Common myeloid progenitor, CD34-positive (primary cell): ENCODE data around the gene OR5F1.

Experiments used
- CTCF ChIA-PET: fragments of 350-600 bp; sonication (Branson Sonifier 250); formaldehyde crosslinking; loops from one replicate; lab custom pipeline; 2021; ENCODE audit warnings: antibody characterized with exemption; lab: Charles Lee
- POLR2A ChIA-PET: fragments of 350-600 bp; sonication (Branson Sonifier 250); formaldehyde crosslinking; loops from one replicate; lab custom pipeline; 2021; ENCODE audit warnings: antibody characterized with exemption; lab: Charles Lee
- DNase-seq, 3 donors: peaks; one replicate each; pipeline versions ENCODE4 v3.0.0 to v3.0.0-alpha.2; 2013
- H3K27ac ChIP-seq, 2 experiments: 1 replicate in 1 of 2; 2 replicates in 1 of 2; pipeline ENCODE4 v1.7.0; 2013; ENCODE audit warnings: inconsistent platforms in 2 of 2, low read length in 2 of 2, mild to moderate bottlenecking in 2 of 2, low read depth in 1 of 2, moderate library complexity in 1 of 2; ENCODE audit not compliant: severe bottlenecking in 2 of 2, insufficient read depth in 1 of 2, poor library complexity in 1 of 2
- H3K27me3 ChIP-seq, 5 experiments: replicated peaks in 2 of 5; 1 replicate in 3 of 5; 2 replicates in 2 of 5; pipeline versions ENCODE4 v1.6.1 to v1.7.0; 2013; ENCODE audit warnings: low read length in 4 of 5, mild to moderate bottlenecking in 2 of 5, moderate library complexity in 2 of 5, inconsistent platforms in 1 of 5; ENCODE audit not compliant: insufficient read depth in 5 of 5, control insufficient read depth in 4 of 5
- H3K36me3 ChIP-seq, 4 experiments: 1 replicate in 2 of 4; 2 replicates in 2 of 4; pipeline versions ENCODE4 v1.6.1 to v1.7.0; 2013; ENCODE audit warnings: low read length in 3 of 4, control low read depth in 1 of 4, mild to moderate bottlenecking in 1 of 4; ENCODE audit not compliant: control insufficient read depth in 4 of 4, insufficient read depth in 4 of 4
- H3K4me1 ChIP-seq, 4 experiments: 1 replicate in 3 of 4; 2 replicates in 1 of 4; pipeline versions ENCODE4 v1.6.1 to v1.7.1; 2013; ENCODE audit warnings: low read length in 3 of 4, mild to moderate bottlenecking in 3 of 4, control low read depth in 1 of 4, inconsistent platforms in 1 of 4, moderate library complexity in 1 of 4; ENCODE audit not compliant: control insufficient read depth in 4 of 4, insufficient read depth in 4 of 4; ENCODE audit errors: control extremely low read depth in 1 of 4
- H3K4me3 ChIP-seq, 7 experiments: 1 replicate in 4 of 7; 2 replicates in 3 of 7; pipeline versions ENCODE4 v1.5.1 to v1.7.0; 2013; ENCODE audit warnings: mild to moderate bottlenecking in 7 of 7, low read length in 6 of 7, moderate library complexity in 6 of 7, inconsistent platforms in 2 of 7, low read depth in 2 of 7, control low read depth in 1 of 7; ENCODE audit not compliant: insufficient read depth in 4 of 7, control insufficient read depth in 1 of 7; ENCODE audit errors: extremely low read depth in 1 of 7
- H3K9me3 ChIP-seq, 5 experiments: 1 replicate in 4 of 5; 2 replicates in 1 of 5; pipeline versions ENCODE4 v1.6.1 to v1.7.1; 2013; ENCODE audit warnings: low read length in 4 of 5, mild to moderate bottlenecking in 2 of 5, inconsistent platforms in 1 of 5, low read depth in 1 of 5, moderate library complexity in 1 of 5; ENCODE audit not compliant: control insufficient read depth in 4 of 5, insufficient read depth in 2 of 5; ENCODE audit errors: control extremely low read depth in 1 of 5
- WGBS: methylation state at CpG from one replicate; pipeline ENCODE4 v1.1.5; 2013; ENCODE audit not compliant: insufficient coverage; 5-methylcytosine and 5-hydroxymethylcytosine counted together

Gene OR5F1

DNA sequence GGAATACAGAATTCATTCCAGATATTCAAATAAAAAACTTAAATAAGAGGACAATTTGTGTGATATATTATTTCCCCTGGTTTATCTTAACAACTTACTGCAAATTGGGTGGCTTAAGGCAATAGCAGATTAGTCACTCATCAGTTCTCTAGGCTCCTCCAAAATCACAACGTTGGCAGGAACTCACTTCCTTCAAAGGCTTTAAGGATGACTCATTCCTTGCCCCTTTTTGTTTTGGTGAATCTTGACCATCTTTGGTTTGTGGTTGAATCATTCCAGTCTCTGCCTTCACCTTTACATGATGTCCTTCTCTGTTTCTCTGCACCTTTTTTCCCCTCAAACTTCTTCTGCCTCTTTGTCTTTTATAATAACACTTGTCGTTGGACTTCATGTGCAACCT, 28.0 kb downstream of the OR5F1 start:
- 57% methylated on average over 1 of the region's 2 CpGs for WGBS
- Histone ChIP-seq H3K27ac (no peak overlapping the region), H3K36me3 (no peaks in the 10 kb centered on the region), H3K9me3 (no peaks in the 10 kb centered on the region), H3K4me1 (no peaks in the 10 kb centered on the region), H3K27me3 (no peaks in the 10 kb centered on the region), H3K4me3 (no peak overlapping the region)
- DNase-seq = no peak
- ChIA-PET POLR2A (no interaction called here), CTCF (no interaction called here)

GRCh38 chr11:55956521-55956920, 37.9 kb downstream of the OR5F1 start:
- Histone ChIP-seq H3K4me3 (no peak overlapping the region), H3K27ac (no peak overlapping the region), H3K9me3 (no peaks in the 10 kb centered on the region), H3K36me3 (no peaks in the 10 kb centered on the region), H3K27me3 (no peaks in the 10 kb centered on the region), H3K4me1 (no peaks in the 10 kb centered on the region)
- CTCF ChIA-PET = no interaction called here
- no peak for DNase-seq
- WGBS = no CpG with 5 or more reads among the region's 4 CpGs
- POLR2A ChIA-PET = no interaction called here

- no peaks in the 10 kb centered on the region for H3K9me3 ChIP-seq
- no peak overlapping the region for H3K4me3 ChIP-seq
- no peaks in the 10 kb centered on the region for H3K36me3 ChIP-seq
- no peaks in the 10 kb centered on the region for H3K4me1 ChIP-seq
- H3K27ac ChIP-seq = no peak overlapping the region
- POLR2A ChIA-PET = no interaction called here
- CTCF ChIA-PET = no interaction called here
- H3K27me3 ChIP-seq = no peaks in the 10 kb centered on the region
- WGBS = 80% methylated on average over 1 of the region's 4 CpGs
- DNase-seq = no peak
Observed at GRCh38 chr11:55949330-55949729, 45.1 kb downstream of the OR5F1 start.
